HepG2 (cell line): ENCODE data around the gene JAGN1. TPM values are rescaled to one million over a fixed set of nuclear protein-coding genes. Genes with fewer than 3 reads are reported as not detected.

ENCODE experiments used
- AFF4 ChIP-seq: sonication (generic); formaldehyde crosslinking; IDR thresholded peaks from 2 replicates; pipeline ENCODE4 v1.4.0; 2020; ENCODE audit warnings: missing genetic modification reagents
- ARID4A ChIP-seq: sonication (generic); formaldehyde crosslinking; IDR thresholded peaks from 2 replicates; pipeline ENCODE4 v1.5.0; 2020; ENCODE audit warnings: mild to moderate bottlenecking, missing genetic modification reagents, borderline replicate concordance
- CEBPZ ChIP-seq: IDR thresholded peaks from 2 replicates; pipeline ENCODE4 v1.6.1; 2012; ENCODE audit warnings: low read length, improper control_type of control experiment
- CREM ChIP-seq, 2 experiments: sonication (generic) in 1 of 2; formaldehyde crosslinking in 1 of 2; IDR thresholded peaks; 2 replicates each; pipeline versions ENCODE4 v1.4.0 to v1.6.1; 2016 to 2020; ENCODE audit warnings: antibody characterized with exemption in 1 of 2, mild to moderate bottlenecking in 1 of 2, missing genetic modification reagents in 1 of 2
- KDM5A ChIP-seq: fragments of 200-600 bp; sonication (generic); IDR thresholded peaks from 2 replicates; pipeline ENCODE4 v1.7.0; 2018; ENCODE audit warnings: antibody characterized with exemption, mild to moderate bottlenecking, low read length, borderline replicate concordance
- MAZ ChIP-seq, 2 experiments: sonication (generic) in 1 of 2; formaldehyde crosslinking in 1 of 2; IDR thresholded peaks; 2 replicates each; pipeline versions ENCODE4 v1.5.0 to v1.6.1; 2012 to 2020; ENCODE audit warnings: low read depth in 2 of 2, mild to moderate bottlenecking in 2 of 2, borderline replicate concordance in 1 of 2, improper control_type of control experiment in 1 of 2, low read length in 1 of 2, missing genetic modification reagents in 1 of 2, moderate library complexity in 1 of 2
- ZBED4 ChIP-seq: sonication (generic); formaldehyde crosslinking; IDR thresholded peaks from 2 replicates; pipeline ENCODE4 v1.4.0; 2020; ENCODE audit warnings: missing genetic modification reagents, borderline replicate concordance
- ZNF225 ChIP-seq: sonication (generic); formaldehyde crosslinking; IDR thresholded peaks from 2 replicates; pipeline ENCODE4 v1.4.0; 2020; ENCODE audit warnings: mild to moderate bottlenecking, missing genetic modification reagents
- ZNF230 ChIP-seq: sonication (generic); formaldehyde crosslinking; IDR thresholded peaks from 2 replicates; pipeline ENCODE4 v1.4.0; 2020; ENCODE audit warnings: mild to moderate bottlenecking, missing genetic modification reagents
- ZNF557 ChIP-seq: sonication (generic); formaldehyde crosslinking; IDR thresholded peaks from 2 replicates; pipeline ENCODE4 v1.4.0; 2020; ENCODE audit warnings: missing genetic modification reagents
- ZNF749 ChIP-seq: sonication (generic); formaldehyde crosslinking; IDR thresholded peaks from 2 replicates; pipeline ENCODE4 v1.8.0; 2022; ENCODE audit warnings: mild to moderate bottlenecking, missing genetic modification reagents, moderate library complexity, borderline replicate concordance
- polyA plus RNA-seq, 8 experiments: library from polyadenylated mRNA; depleted of rRNA in 3 of 8; stranded (reverse) in 7 of 8; unstranded in 1 of 8; fragments of >200 nt; fragmentation: Illumina TruSeq in 4 of 8; extraction: Trizol in 4 of 8; gene quantifications; 2 replicates each; pipeline versions ENCODE4 v1.2.1 to v1.2.3, GENCODE V29; 2011 to 2016; ENCODE audit warnings: low read depth in 4 of 8, missing spikeins in 1 of 8, mixed read lengths in 1 of 8; ENCODE audit not compliant: insufficient read depth in 1 of 8
- total RNA-seq, 5 experiments: library from RNA; depleted of rRNA; stranded (reverse); fragments of >200 nt; fragmentation: Illumina TruSeq; extraction: Trizol; gene quantifications; 2 replicates each; pipeline ENCODE4 v1.2.3, GENCODE V29; 2016; ENCODE audit warnings: low read depth in 1 of 5

The JAGN1 gene
- total and polyA plus RNA-seq, 2 of the 13 experiments (the other 11 are each of a cell fraction or from before 2014, with no cell fraction given), result 49.9 to 50.9 TPM

GRCh38 chr3:9933561-9934234, 43.3 kb downstream of the JAGN1 start, which contains the start of gene CRELD1 (continued):
- TF ChIP-seq ZNF225 (no peak), ARID4A (CRISPR knock-in tag) (peak; percentile 85), ZBED4 (no peak), MAZ (IDR thresholded peaks at IDR 0.05; ENCODE audit: borderline replicate concordance, low read depth, low read length) (peak; percentile 74; the same call in 1 of the 2 replicates), MAZ (CRISPR knock-in tag; IDR thresholded peaks at IDR 0.05; ENCODE audit: low read depth) (no peak), ZNF749 (peak; percentile 55; the same call in 1 of the 2 replicates), CEBPZ (no peak), ZNF557 (CRISPR knock-in tag) (no peak), KDM5A (peak; percentile 58; the same call in 1 of the 2 replicates), CREM (IDR thresholded peaks at IDR 0.05) (peak; percentile 80), CREM (CRISPR knock-in tag; IDR thresholded peaks at IDR 0.05) (0 out of 2 replicates have a peak, but pooled peaks have one; percentile 15), AFF4 (CRISPR knock-in tag) (no peak), ZNF230 (CRISPR knock-in tag) (peak; percentile 29; the same call in 1 of the 2 replicates)
